Panc1 (cell line): ENCODE data around the gene MAPK7.

Experiments
- POLR2AphosphoS5 ChIP-seq: IDR thresholded peaks from 2 replicates; pipeline ENCODE4 v1.6.1; 2012; ENCODE audit warnings: mild to moderate bottlenecking, low read depth, low read length, moderate library complexity
- SIN3A ChIP-seq: IDR thresholded peaks from 2 replicates; pipeline ENCODE4 v1.6.1; 2012; ENCODE audit warnings: low read depth, mild to moderate bottlenecking, low read length, moderate library complexity, borderline replicate concordance; ENCODE audit not compliant: insufficient read depth
- TCF7L2 ChIP-seq: IDR thresholded peaks from 2 replicates; pipeline ENCODE4 v1.6.1; 2011; ENCODE audit warnings: mild to moderate bottlenecking, low read depth, low read length, inconsistent platforms
- TF ChIP-seq, protein P1 (sequence below): fragments of 450-650 bp; IDR thresholded peaks from 2 replicates; pipeline ENCODE4 v1.5.1; 2017; ENCODE audit warnings: mild to moderate bottlenecking
- TF ChIP-seq, protein P2 (sequence below), 2 experiments: IDR thresholded peaks; 2 replicates each; pipeline ENCODE4 v1.6.1; 2011 to 2012; ENCODE audit warnings: low read depth in 2 of 2, control low read depth in 1 of 2, low read length in 1 of 2, mild to moderate bottlenecking in 1 of 2, moderate library complexity in 1 of 2; ENCODE audit not compliant: insufficient read depth in 1 of 2

DNA sequence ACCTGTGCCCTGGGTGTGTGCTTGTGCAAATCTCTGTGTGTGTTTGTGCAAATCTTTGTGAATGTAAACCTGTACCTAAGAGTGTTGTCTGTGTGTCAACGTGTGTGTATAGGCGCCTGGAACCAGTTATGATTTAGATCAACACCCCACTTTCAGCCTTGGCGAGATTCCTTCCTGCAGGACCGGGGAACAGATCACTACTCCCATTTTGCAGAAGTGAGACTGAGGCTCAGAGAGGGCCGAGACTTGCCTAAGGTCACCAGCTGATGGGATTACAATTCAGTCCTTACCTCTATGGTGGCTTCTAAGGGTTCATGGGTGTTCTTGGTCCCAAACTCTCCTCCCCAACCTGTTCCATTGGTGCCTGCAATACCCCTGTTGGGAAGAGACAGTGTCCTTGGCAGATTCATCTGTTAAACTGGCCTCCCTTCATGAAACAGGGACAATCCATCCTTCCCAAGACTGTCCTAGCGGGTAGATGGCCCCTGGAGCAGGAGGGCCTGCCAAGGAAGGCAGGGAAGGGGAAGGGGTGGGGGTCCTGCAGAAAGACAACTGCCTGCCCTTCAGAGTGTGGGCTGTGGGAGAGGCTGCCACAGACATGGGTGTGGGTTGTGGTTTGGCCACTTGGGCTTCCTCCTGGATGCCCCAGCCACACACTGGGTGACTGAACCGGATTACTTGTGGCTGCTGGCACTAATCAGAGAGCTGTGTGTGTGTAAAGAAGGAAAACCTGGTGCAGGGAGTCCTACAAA is 6.9 kb upstream of the MAPK7 start:
- TF ChIP-seq POLR2AphosphoS5 (no peak), TCF7L2 (no peak), SIN3A (no peak)
- TF ChIP-seq, protein P1, sequence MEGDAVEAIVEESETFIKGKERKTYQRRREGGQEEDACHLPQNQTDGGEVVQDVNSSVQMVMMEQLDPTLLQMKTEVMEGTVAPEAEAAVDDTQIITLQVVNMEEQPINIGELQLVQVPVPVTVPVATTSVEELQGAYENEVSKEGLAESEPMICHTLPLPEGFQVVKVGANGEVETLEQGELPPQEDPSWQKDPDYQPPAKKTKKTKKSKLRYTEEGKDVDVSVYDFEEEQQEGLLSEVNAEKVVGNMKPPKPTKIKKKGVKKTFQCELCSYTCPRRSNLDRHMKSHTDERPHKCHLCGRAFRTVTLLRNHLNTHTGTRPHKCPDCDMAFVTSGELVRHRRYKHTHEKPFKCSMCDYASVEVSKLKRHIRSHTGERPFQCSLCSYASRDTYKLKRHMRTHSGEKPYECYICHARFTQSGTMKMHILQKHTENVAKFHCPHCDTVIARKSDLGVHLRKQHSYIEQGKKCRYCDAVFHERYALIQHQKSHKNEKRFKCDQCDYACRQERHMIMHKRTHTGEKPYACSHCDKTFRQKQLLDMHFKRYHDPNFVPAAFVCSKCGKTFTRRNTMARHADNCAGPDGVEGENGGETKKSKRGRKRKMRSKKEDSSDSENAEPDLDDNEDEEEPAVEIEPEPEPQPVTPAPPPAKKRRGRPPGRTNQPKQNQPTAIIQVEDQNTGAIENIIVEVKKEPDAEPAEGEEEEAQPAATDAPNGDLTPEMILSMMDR, result no peak
- TF ChIP-seq, protein P2, sequence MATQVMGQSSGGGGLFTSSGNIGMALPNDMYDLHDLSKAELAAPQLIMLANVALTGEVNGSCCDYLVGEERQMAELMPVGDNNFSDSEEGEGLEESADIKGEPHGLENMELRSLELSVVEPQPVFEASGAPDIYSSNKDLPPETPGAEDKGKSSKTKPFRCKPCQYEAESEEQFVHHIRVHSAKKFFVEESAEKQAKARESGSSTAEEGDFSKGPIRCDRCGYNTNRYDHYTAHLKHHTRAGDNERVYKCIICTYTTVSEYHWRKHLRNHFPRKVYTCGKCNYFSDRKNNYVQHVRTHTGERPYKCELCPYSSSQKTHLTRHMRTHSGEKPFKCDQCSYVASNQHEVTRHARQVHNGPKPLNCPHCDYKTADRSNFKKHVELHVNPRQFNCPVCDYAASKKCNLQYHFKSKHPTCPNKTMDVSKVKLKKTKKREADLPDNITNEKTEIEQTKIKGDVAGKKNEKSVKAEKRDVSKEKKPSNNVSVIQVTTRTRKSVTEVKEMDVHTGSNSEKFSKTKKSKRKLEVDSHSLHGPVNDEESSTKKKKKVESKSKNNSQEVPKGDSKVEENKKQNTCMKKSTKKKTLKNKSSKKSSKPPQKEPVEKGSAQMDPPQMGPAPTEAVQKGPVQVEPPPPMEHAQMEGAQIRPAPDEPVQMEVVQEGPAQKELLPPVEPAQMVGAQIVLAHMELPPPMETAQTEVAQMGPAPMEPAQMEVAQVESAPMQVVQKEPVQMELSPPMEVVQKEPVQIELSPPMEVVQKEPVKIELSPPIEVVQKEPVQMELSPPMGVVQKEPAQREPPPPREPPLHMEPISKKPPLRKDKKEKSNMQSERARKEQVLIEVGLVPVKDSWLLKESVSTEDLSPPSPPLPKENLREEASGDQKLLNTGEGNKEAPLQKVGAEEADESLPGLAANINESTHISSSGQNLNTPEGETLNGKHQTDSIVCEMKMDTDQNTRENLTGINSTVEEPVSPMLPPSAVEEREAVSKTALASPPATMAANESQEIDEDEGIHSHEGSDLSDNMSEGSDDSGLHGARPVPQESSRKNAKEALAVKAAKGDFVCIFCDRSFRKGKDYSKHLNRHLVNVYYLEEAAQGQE (IDR thresholded peaks at IDR 0.05; ENCODE audit: insufficient read depth in 1 of 2, low read depth in 2 of 2, low read length in 1 of 2), result no peak
